HS-27A (cell line): ENCODE results near the gene TEX22.

Experiments used
- DNase-seq: peaks from one replicate; pipeline ENCODE4 v3.0.0-alpha.2; 2012; ENCODE audit warnings: low read depth, missing footprints

TEX22 gene

DNA sequence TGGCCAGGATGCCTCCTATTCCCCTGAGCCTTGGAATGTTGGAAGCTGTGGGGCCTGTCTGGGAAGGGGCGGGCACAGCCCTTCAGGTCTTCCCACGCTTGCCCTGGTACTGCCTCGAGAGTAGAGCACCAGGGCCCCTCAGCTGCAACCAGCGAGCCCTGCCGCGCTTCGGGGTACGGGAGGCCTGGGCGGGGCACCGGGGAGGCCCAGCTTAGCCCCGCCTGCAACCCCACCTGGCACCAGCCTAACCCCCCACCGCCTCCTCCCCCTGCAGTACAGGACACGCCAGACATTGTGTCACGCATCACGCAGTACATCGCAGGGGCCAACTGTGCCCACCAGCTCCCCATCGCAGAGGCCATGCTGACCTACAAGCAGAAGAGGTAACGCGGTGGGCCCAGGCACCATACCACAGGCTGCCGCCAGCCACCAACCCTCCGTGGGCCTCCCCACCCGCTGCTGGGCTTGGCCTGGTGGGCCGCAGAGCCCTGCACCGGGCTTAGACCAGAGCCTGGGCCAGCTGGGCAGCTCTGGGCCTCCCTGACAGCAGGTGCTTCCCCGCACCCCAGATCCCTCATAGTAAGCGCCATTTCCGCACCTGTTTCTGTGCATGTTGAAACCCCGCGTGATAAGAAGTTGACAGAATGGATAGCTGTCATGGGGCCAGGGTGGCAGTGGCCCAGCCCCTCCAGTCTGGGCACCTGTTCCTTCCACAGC is 13.6 kb upstream of the TEX22 start:
- no peak for DNase-seq

DNA sequence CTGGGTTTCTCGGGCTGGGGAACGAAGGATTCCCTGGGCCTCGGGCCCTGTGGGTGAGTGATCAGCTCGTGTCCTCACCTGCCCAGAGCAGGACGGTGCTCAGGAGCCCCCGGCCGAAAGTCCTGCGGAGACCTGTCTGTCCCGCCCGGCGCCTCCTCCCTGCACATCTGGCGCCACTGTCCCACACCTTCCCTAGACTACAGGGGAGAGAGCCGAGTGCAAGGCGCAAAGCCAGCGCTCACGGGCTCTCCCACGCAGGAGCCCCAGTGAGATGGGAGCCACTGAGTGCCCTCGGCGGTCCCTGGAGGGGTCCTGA is 13.1 kb upstream of the TEX22 start:
- DNase-seq: no peak

DNA sequence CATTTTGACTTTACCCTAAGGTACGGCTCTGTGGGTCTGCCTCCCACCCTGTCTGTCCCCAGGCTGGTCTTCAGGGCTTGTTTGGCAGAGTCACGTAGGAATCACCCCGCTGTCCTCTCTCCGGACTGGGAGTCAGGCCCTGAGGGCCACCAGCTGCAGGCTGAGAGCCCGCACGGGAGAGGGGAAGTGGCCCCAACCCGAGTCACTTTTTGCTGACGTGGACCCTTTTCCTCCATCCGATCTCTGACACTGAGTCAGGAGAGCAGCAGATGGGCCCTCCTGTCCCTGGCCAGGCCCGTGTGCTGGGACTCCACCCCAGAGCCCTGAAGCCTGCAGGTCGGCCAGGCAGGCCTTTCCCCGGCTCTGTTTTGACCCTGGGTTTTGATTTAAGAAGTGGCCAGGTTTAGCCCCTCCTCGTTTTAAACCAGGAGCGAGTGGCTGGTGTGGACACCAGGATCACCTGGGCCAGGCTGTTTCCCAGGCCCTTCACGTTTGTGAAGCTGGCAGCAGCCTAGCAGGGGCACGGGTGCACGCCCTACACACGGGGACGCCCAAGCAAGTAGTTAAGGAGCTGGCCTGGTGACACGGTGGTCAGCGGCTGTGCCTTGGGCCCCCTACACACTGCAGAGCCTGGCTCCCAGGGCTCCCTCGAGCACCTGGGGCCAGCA is 12.5 kb upstream of the TEX22 start:
- no peak for DNase-seq

GRCh38 chr14:105386581-105387529 is 11.5 kb upstream of the TEX22 start:
- no peak for DNase-seq

DNA sequence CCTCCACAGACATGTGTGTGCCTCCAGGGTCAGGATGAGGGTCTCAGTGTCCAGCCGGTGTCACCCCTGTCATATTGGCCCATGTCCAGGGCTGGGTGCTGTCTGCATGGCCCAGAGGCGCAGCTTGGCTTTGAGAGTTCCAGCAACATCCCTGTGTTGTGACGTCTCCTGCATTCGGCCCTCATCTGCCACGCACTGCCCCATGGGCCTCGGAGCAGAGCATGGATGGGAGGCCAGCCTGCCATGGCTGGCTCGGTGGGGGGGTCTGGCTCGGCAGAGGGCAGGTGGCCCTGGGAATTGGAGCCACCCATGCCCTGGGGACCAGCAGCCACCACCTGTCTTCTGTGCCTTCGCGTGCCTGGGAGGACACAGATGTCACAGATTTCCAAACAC is 10.8 kb upstream of the TEX22 start:
- DNase-seq: no peak

GRCh38 chr14:105388110-105388951 is 10.0 kb upstream of the TEX22 start:
- no peak for DNase-seq

DNA sequence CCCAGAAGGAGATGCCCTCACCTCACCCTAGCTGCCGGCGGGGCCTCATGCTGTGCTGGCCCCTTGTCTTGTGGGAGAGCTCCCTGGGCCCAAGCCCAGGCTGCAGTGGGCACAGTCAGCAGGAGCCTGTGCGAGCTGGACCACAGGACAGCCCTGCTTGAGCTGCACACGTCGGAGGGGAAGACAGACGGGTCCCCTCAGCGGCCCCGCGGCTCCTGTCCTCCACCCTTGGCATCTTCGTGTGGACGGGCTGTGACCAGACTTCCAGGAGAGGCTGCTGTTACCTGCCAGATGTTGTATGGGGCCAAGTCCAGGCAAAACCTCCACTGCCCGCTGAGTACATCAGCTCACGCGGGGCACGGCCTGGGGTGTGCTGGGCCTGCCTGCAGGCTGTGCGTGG is 9.4 kb upstream of the TEX22 start:
- no peak for DNase-seq

GRCh38 chr14:105389534-105389933 is 8.8 kb upstream of the TEX22 start:
- no peak for DNase-seq

DNA sequence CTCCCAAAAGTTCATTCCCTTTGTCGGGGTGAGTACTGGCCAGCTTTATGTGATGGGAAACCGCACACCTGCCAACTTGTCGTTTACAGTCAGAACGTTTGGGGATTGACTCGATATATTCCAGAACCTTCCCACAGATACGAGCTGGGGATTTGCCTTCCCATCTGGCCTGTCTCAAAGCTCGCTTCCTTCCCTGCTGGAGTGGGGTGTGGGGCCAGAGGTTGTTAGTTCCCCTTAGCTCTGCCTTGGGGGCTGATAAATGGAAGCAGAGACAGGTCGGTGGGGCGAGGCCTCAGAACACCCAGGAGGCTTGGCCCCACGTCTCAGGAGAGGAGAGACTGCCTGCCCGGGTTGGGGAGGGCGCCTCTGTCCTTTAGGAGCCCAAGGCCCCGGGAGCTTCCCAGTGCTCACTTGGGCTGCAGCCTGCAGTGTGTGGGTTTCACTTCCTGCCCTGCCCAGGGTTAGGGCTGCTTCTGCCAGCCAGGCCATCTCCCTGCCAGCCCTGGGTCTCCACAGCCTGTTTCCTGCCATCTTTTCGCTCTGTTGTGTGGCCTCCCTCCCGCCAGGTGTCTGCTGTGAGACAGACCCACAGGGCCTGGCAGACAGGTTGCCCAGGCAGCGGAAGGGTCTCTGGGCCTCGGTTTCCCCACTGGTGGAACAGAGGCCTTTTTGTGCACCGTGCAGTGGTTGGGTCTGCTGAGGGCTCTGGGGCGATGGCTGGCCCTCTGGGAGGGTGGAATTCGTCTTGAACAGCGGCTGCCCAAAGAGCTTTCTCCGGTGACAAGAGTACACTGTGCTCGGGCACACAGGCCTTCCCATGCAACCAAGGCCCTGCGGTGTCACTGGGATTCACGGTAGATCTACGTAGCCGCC is 8.1 kb upstream of the TEX22 start:
- no peak for DNase-seq

GRCh38 chr14:105390849-105391500 is 7.4 kb upstream of the TEX22 start:
- no peak for DNase-seq

DNA sequence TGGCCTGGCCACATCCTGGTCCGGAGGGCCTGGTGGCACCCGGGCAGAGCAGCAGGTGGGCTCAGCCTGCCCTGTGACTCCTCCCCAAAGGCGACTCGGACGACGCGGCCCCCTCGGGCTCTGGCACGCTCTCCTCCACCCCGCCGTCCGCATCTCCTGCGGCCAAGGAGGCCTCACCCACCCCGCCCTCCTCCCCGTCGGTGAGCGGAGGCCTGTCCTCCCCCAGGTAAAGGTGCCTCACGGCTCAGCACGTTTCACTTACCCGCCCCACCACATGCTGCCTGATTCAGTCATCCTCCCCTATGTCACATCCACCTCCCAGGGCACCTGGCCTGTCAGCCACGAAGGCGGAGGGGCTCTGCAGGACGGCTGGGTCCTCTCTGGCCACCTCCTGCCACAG is 6.8 kb upstream of the TEX22 start:
- no peak for DNase-seq

GRCh38 chr14:105392131-105393090 is 5.9 kb upstream of the TEX22 start:
- no peak for DNase-seq

DNA sequence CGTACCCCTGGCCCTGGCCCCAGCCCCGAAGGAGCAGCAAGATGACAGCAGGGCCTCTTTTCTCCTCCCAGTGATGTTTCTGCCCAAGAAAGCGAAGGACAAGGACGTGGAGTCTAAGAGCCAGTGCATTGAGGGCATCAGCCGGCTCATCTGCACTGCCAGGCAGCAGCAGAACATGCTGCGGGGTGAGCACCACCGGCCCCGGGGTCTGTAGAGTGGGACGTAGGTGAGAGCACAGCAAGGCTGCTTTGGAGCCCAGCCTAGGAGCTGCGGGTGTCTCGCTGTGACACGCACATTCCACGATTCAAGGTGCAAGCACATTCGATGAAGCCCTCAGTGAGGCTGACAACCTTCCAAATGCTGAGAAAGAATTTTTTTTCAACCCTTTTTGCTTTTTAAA is 5.2 kb upstream of the TEX22 start:
- DNase-seq: no peak

GRCh38 chr14:105394714-105395537 is 3.4 kb upstream of the TEX22 start:
- DNase-seq: no peak

DNA sequence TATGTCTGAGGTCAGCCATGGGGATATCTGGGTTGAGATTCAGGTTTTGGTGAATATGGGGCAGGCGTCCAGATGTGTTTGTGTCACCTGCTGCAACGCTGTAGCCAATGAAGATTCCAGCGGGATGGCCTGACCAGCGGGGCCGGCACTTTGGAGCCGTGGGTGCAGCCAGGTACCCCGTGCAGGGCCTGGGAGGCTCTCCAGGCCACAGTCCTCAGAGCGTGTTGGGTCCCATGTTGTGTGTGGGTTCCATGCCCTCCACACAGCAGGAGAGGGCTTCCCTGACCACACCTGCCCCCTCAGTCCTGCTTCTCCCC is 2.8 kb upstream of the TEX22 start:
- no peak for DNase-seq

DNA sequence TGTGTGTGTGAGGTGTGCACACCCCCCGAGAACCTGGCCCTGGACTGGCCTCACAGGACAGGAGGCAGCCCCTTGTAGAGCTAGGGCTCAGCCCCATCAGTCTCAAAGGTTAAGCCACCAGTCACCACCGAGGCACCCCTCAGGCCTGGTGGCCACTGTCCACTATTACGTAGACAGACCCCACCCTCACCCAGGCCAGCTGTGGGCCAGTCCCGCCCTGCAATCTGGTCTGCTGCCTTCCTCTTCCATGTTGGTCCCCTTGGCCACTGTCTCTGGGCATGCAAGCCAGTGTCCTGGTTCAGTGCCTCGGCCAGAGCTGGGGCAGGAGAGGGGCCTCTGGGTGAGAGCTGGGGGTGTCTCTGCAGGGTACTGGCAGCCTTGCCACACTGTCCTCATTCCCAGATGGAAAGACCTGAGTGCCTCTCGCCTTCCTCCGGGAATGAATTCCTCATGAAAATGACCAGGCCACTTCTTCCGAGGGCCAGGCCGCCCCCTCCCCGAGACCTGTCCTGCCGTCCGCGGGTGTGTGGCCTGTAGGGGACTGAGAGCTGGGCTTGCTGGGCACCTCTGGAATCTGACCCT is 897 bp upstream of the TEX22 start:
- DNase-seq: no peak

GRCh38 chr14:105398726-105399465 is 558 bp downstream of the TEX22 start:
- no peak for DNase-seq

DNA sequence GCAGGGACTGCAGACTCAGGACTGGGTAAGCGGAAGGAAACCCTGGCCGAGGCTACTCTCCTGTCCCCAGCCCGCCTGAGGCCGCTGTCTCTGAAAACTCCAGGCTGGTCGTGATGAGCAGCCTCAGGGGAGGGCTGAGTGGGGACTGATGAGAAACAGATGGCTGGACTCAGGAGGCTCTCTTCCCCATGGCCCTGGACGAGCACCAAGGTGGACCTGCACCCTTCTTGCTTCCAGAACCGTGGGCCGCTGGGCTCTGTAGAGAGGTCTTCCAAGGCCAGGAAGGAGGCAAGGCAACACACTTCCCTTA is 1.1 kb downstream of the TEX22 start:
- no peak for DNase-seq
